ENCODE measurements around the gene SCAPER.
"Not testable (repeated sequence)": the region's sequence is repeated elsewhere in the genome, so short reads cannot be mapped to it uniquely, and the experiment has no call there.

The SCAPER gene

DNA sequence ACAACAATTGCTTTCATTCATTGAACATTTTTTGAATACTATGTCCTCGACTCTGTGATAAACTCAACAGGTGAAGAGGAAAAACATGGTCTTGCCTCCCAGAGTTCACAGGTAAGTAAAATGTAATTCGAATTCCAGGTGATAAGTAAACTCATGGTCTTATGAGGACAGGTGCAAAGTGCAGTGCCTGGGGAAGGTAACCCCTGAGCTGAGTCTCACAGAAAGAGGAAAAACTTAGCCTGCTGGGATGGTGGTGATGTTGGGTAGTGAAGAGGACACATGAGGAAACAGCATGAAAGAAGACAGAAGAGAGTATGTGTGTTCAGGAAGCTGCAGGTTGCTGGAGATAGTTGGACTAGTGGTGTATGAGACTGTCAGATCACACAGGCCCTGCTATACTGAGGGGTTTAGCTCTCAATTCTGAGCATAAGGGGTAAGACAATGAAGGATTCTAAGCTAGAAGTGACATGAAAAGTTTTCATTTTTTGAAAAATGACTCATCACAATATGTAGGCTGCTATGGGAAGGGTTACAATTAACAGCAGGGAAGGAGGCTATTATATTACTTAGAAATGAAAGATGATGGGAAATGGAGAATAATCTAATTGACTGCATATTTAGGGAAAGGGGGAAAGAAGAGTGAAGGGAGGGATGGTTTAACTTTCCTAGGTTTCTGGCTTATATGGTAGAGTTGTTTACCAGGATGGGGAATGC is 457.3 kb downstream of the SCAPER start:
- Histone ChIP-seq H3K36me3 (ENCODE audit: low read depth) (no peaks in the 10 kb centered on the region), H3K4me1 (ENCODE audit: insufficient read depth, poor library complexity, severe bottlenecking) (no peaks in the 10 kb centered on the region), H3K9me3 (ENCODE audit: severe bottlenecking) (no peaks in the 10 kb centered on the region), H3K27me3 (ENCODE audit: insufficient read depth, poor library complexity, severe bottlenecking) (no peaks in the 10 kb centered on the region), H3K27ac (ENCODE audit: poor library complexity, severe bottlenecking) (no peak overlapping the region), H3K4me3 (ENCODE audit: severe bottlenecking) (no peak overlapping the region)
- no peak for ATAC-seq (ENCODE audit: low read depth)
- DNase-seq (ENCODE audit: low spot score): no peak
- no peak for TF ChIP-seq CTCF (IDR thresholded peaks at IDR 0.05; ENCODE audit: poor library complexity, severe bottlenecking)

DNA sequence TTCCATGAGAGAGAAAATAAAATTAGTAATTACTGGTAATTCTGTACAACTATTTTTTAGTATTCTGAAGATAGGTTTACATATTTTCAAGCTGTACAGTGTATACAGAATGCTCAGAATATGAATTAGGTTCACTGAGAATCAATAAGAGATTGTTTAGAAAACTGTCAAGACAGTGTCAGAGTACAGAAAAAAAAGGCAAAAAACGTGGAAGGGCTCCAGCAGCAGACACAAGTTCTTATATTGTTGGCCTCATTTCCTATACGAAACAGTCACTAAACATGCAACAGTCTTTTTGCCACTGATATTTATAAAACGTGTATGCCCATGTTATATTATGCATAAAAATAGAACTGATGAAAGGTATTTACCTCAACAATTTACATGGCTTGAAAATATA is 464.7 kb downstream of the SCAPER start:
- TF ChIP-seq CTCF (IDR thresholded peaks at IDR 0.05; ENCODE audit: poor library complexity, severe bottlenecking): no peak
- ATAC-seq (ENCODE audit: low read depth) (no peak), DNase-seq (ENCODE audit: low spot score) (no peak)
- no peak overlapping the region for H3K27ac ChIP-seq (ENCODE audit: poor library complexity, severe bottlenecking)
- H3K9me3 ChIP-seq (ENCODE audit: severe bottlenecking): no peaks in the 10 kb centered on the region
- H3K27me3 ChIP-seq (ENCODE audit: insufficient read depth, poor library complexity, severe bottlenecking): no peaks in the 10 kb centered on the region
- no peak overlapping the region for H3K4me3 ChIP-seq (ENCODE audit: severe bottlenecking)
- no peaks in the 10 kb centered on the region for H3K36me3 ChIP-seq (ENCODE audit: low read depth)
- H3K4me1 ChIP-seq (ENCODE audit: insufficient read depth, poor library complexity, severe bottlenecking): no peaks in the 10 kb centered on the region

DNA sequence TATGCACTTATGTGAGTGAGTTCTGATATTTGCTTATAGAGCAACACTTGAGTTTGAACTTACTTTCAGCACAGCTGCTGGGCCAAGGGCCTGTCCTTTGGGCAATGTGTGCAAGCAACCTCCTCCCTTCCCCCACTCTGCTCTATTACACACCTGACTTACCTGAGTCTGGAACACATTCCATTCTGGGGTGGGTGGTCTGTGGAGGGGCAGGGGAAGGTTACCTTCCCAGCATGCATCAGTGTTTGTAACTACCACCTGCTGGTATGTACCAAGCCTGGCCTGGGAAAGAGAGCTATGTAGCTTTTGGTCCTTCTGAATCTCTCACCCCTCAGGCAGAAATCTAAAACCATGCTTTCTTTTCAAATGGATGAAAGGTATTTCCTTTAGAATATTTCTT is 465.6 kb downstream of the SCAPER start:
- no peaks in the 10 kb centered on the region for H3K9me3 ChIP-seq (ENCODE audit: severe bottlenecking)
- H3K4me1 ChIP-seq (ENCODE audit: insufficient read depth, poor library complexity, severe bottlenecking): no peaks in the 10 kb centered on the region
- no peaks in the 10 kb centered on the region for H3K36me3 ChIP-seq (ENCODE audit: low read depth)
- H3K27me3 ChIP-seq (ENCODE audit: insufficient read depth, poor library complexity, severe bottlenecking): no peaks in the 10 kb centered on the region
- DNase-seq (ENCODE audit: low spot score) (no peak), ATAC-seq (ENCODE audit: low read depth) (peak; percentile 53)
- no peak for TF ChIP-seq CTCF (IDR thresholded peaks at IDR 0.05; ENCODE audit: poor library complexity, severe bottlenecking)
- no peak overlapping the region for H3K4me3 ChIP-seq (ENCODE audit: severe bottlenecking)
- H3K27ac ChIP-seq (ENCODE audit: poor library complexity, severe bottlenecking): no peak overlapping the region

- Histone ChIP-seq H3K27me3 (ENCODE audit: insufficient read depth, poor library complexity, severe bottlenecking) (no peaks in the 10 kb centered on the region), H3K4me3 (ENCODE audit: severe bottlenecking) (no peak overlapping the region), H3K9me3 (ENCODE audit: severe bottlenecking) (no peaks in the 10 kb centered on the region), H3K36me3 (ENCODE audit: low read depth) (no peaks in the 10 kb centered on the region), H3K4me1 (ENCODE audit: insufficient read depth, poor library complexity, severe bottlenecking) (peaks cover 4% of the 10 kb centered on the region), H3K27ac (ENCODE audit: poor library complexity, severe bottlenecking) (no peak overlapping the region)
- peak; percentile 64; the same call in 2 of the 3 replicates for ATAC-seq (ENCODE audit: low read depth)
- DNase-seq (ENCODE audit: low spot score): no peak
- no peak for TF ChIP-seq CTCF (IDR thresholded peaks at IDR 0.05; ENCODE audit: poor library complexity, severe bottlenecking)
These were observed 471.2 kb downstream of the SCAPER start for GRCh38 chr15:76433798-76434400.

DNA sequence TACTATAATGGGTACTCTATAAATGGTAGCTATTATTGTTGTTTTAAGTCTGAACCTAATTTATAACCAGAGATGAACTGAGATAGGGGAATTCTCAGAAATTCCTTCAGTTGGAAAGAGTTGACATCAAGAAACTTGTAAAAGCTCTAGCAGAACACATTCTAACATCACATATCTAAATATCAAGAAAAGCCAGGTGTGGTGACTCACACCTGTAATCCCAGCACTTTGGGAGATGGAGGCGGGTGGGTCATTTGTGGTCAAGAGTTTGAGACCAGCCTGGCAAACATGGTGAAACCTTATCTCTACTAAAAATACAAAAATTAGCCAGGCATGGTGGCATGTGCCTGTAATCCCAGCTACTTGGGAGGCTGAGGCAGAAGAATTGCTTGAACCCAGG is 472.1 kb downstream of the SCAPER start:
- not testable (repeated sequence) for H3K36me3 ChIP-seq (ENCODE audit: low read depth); H3K9me3 ChIP-seq (ENCODE audit: severe bottlenecking); DNase-seq (ENCODE audit: low spot score); H3K27me3 ChIP-seq (ENCODE audit: insufficient read depth, poor library complexity, severe bottlenecking); H3K27ac ChIP-seq (ENCODE audit: poor library complexity, severe bottlenecking); H3K4me1 ChIP-seq (ENCODE audit: insufficient read depth, poor library complexity, severe bottlenecking); H3K4me3 ChIP-seq (ENCODE audit: severe bottlenecking)
- peak; percentile 35; the same call in 1 of the 3 replicates for ATAC-seq (ENCODE audit: low read depth)
